Activated gamma-delta T cell (primary cell): ENCODE data around the gene SCGB1A1.

Experiments used
- DNase-seq: peaks from one replicate; lab custom pipeline; 2025; lab: John Stamatoyannopoulos, UW

Gene SCGB1A1

DNA sequence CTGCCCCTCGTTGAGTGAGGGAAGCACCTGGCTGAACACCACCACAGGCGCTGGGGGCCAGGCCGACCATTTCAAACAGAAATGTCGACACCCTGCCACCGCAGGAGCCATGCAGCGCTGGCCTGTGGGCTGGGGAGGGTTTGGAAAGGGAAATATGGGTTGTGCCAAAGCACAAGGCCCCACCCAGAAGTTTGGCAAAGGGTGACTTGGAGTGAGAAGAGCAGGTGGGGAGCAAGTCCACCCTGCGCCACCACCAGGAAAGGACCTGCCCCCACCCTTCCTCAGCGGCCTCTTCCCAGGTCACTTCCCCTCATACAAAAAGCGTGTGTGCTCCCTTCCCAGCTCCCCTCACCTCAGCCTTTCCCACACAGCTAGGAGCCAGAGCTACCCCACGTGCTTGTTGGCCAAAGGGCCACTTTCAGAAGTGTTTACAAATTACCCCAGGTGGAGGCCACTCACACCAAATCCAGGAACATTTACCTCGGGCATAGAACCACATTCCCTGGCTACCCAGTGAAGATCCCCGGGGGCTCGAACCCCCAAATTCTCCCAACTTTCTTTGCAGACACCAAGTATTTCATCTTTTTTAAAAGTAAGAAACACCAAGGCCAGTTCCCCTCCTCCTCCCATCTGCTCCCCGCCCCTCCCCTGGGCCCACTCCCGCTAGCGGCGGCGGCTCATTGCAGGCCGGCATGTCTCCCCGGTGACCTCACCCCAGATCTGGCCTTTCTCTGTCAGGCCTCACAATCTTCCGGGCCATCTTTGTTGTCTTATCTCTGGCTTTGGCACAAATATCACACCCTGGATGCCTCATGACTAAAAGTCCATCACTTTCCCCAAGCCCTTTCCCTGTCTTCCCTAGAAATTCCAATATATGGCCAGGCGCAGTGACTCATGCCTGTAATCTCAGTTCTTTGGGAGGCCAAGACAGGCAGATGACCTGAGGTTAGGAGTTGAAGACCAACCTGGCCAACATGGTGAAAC, 20.5 kb upstream of the SCGB1A1 start:
- DNase-seq: no peak

- DNase-seq: no peak
These were observed 19.5 kb upstream of the SCGB1A1 start for GRCh38 chr11:62399172-62399877.

DNA sequence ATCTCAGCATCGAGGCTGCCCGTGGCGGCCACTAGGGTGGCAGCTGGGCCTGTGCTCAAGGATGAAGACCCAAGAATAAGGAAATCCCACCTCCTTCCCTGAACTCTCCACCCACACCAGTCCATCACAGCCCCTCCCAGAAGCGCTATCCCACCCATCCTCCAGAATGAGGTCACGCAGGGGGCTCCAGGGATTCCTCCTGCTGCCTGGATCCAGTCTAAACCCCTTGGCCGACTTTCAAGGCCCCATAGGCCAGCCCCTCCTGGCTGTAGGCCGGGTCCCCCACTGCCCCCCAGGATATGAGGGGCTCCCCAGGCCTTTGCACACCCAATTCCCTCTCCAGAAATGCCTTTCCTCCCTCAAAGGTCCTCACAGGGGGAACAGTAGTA, 19.0 kb upstream of the SCGB1A1 start:
- no peak for DNase-seq

- no peak for DNase-seq
These were observed 18.6 kb upstream of the SCGB1A1 start for GRCh38 chr11:62400281-62400680.

- no peak for DNase-seq
These were observed 18.1 kb upstream of the SCGB1A1 start for GRCh38 chr11:62400760-62401159.

DNA sequence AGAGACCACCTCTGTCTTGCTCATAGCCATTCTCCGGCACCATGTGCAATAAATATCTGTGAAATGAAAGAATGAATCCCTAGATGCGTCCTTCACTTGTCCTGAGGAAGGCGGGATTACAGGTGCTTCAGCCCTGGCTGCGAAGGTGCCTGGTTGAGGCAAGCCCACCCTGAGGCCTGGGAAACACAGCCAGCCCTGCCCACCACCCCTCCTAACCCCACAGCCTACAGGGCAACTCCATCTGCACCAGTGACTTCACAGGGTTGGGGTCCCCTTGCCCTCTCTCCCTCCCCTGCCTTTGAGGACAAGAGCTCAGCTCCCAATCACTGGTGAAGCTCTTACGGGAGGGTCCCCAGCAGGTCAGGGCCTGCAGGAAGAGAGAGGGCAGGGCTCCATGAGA, 17.5 kb upstream of the SCGB1A1 start:
- DNase-seq: no peak

DNA sequence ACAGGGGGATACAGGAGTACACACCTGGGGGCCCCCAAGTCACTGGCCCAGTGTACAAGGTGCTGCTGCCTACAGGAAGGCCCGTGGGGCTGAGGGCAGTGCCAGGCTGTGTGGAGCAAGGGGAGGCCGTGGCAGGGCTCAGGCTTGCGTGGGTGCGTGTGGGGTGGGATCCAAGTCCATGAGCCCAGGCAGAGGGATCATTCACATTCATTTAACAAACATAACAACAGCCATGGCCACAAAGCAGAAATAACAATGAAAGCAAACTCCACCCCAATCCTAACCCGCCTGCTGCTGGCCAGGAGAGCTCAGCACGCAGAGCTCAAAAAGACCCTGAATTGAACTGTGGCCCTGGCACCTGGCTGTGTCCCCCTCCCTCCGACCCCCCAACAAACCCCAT, 17.0 kb upstream of the SCGB1A1 start:
- DNase-seq: no peak

DNA sequence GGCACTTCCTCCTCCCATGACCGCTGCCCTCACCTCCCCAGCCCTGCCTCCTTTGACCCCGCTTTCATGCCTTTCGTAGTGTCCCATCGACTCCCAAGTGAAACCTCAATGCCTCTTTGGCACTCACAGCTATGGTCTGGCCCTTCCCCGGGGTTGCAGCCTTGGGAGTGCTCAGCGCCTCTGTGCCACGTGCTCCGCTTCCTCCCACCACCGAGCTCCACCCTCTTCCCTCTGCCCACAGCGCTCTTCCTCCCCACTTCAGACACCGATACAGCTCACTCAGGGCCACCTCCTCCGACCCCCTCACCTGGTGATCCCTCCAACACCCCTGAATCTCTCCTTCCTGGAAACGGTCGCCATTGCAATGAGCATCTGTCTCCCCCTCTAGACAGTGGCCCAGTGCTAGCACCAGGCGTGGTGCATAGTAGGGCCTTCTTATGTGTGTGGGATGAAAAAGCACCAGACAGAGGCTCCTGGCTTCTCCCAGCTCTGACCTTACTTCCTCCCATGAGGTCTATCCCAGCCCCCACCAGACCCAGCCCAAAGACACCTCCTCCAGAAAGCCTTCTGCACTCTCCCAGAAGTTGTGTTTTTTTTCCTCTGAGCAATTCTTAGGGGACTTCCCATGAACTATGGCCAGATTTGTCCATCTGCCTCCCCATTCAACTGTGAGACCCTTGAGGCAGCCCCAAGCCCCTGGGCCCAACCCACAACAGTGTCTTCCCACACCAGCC, 16.4 kb upstream of the SCGB1A1 start:
- DNase-seq: no peak

DNA sequence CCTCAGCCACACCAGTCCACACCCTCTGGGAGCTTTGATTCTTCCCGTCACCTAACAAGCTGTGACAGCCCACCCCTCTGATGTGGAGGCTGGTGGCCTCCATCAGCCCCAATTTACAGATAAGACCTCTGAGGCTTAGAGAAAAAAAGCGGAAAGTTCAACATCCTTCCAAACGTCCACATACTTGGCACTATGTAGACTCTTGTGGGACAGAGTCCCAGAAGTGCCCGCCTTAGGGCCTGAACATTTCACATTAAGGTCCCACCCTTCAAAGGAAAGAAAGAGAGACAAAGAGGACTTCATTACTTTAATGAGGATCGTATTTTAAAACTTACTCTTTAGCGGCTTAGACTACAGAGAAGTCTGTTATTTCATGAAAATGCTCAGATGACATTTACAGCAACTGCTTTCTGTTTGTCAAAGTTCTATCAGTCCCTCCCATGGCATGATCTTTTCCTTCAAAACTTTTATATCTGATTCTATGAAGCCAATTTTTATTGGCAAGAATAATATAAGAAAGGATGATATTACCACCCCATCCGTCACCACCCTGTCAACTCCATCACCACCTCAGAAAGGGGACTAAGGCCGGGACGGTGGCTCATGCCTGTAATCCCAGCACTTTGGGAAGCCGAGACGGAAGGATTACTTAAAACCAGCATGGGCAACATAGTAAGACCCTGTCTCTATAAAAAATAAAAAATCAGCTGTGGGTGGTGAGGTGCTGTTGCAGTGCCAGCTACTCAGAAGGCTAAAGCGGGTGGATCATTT, 15.7 kb upstream of the SCGB1A1 start:
- no peak for DNase-seq

DNA sequence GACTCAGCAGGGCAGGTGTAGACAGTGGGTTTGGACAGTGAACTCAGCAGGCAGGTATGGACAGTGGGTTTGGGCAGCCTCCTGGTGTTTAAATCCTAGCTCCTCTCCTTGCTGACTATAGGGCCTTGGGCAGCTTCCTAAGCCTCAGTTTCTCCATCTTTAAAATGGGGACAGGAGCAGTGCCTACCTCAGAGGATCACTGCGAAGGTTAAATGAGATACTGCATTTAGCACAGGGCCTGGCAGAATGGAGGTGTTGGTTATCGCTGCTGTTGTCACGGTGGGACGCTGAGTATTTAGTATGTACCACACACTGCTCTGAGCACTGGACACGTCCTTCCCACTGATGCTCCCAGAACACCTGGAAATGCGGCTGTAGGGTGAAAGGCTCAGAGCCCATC, 14.4 kb upstream of the SCGB1A1 start:
- no peak for DNase-seq

GRCh38 chr11:62404901-62405300, 13.9 kb upstream of the SCGB1A1 start:
- DNase-seq: no peak

GRCh38 chr11:62406034-62406433, 12.8 kb upstream of the SCGB1A1 start:
- no peak for DNase-seq

GRCh38 chr11:62409831-62410230, 9.0 kb upstream of the SCGB1A1 start:
- DNase-seq: no peak

DNA sequence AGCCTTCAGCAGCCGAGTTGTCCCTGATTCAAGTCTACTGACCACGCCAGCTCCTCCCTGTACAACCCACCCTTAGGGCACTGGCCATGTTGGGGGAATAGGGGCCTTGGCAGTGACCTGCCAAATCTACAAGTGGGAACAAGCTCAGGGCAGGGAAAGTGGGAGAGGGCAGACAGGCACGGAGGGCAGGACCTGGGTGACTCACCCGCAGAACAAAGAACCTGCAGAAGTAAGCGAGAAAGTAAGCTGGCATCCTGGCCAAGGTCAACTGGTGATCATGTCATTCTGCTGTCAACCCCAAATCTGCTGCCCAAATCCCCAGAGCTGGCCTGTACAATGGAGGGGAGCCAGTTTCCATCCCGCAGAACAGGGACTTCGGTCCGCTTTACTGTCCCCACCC, 7.9 kb upstream of the SCGB1A1 start:
- no peak for DNase-seq

GRCh38 chr11:62411524-62411923, 7.3 kb upstream of the SCGB1A1 start:
- no peak for DNase-seq

GRCh38 chr11:62413060-62413696, 5.7 kb upstream of the SCGB1A1 start:
- DNase-seq: no peak

- DNase-seq: no peak
These were observed 2.2 kb upstream of the SCGB1A1 start for GRCh38 chr11:62416596-62416995.

DNA sequence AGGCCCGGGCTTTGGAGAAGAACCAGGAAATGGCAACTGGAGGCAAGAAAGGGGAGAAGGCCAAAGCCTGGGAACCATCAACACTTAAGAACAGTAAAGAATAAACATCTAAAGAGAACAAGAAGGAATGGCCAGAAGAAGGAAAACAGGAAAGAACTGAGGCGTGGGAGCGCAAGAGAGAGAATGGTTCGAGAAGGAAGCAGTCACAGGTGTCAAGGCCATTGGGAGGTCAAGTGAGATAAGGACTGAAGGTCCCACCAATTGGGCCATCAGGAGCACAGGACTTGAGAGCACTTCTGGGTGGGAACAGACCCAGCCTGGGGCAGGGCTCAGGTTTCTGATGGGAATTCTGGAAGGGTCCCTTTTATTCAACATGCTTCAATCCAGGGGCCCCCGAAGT, 697 bp upstream of the SCGB1A1 start:
- DNase-seq: no peak

GRCh38 chr11:62419314-62419929, 589 bp downstream of the SCGB1A1 start:
- DNase-seq: no peak

DNA sequence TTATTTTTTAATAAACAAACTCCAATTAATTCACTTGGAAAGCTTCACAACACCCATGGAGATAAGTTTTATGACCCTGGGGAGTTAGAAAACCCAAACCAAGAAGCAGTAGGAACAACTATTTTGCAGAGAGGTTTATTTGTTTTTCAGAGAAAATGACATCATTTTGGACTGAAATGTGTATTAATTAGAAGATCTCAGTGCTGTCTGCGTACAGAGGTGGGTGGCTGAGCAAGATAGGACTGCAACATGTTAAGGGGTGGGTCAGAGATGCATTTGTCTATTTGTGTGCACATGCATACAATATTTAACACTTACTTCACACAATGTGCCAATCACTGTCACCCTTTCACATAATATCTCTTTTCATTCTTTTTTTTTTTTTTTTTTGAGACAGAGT, 1.1 kb downstream of the SCGB1A1 start:
- DNase-seq: no peak

DNA sequence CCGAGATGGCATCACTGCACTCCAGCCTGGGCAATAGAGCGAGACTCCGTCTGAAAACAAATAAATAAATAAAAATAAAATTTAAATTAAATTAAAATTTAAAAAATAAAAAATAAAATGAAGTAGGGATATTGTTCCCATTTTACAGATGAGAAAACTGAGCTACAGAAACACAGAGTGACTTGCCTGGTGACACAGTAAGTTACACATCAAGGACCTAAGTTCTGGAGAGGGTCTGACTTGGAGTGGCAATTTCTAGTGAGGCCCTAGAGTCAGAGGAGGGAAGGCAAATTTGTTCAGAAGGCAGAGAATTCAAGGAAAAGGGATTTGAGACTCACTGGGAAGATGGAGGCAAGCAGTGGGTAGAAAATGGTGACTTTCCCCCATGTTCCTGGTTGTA, 2.0 kb downstream of the SCGB1A1 start:
- no peak for DNase-seq
